Testis (tissue), 3 donors: Measurements from ENCODE around the gene AATK. TPM values are rescaled to one million over a fixed set of nuclear protein-coding genes. Genes with fewer than 3 reads are reported as not detected.

ENCODE experiments used
- DNase-seq: peaks from one replicate; pipeline ENCODE4 v3.0.0-alpha.2; 2019
- H3K27ac ChIP-seq, 2 donors: fragments of 200-600 bp; sonication (generic); one replicate each; pipeline ENCODE4 v1.5.1; 2019
- H3K27me3 ChIP-seq: fragments of 200-600 bp; sonication (generic); one replicate; pipeline ENCODE4 v1.5.1; 2019
- H3K36me3 ChIP-seq: fragments of 200-600 bp; sonication (generic); one replicate; pipeline ENCODE4 v1.5.1; 2017; ENCODE audit warnings: low read depth; ENCODE audit errors: missing control alignments
- H3K4me1 ChIP-seq: fragments of 200-600 bp; sonication (generic); one replicate; pipeline ENCODE4 v1.5.1; 2019
- H3K4me3 ChIP-seq, 2 donors: fragments of 200-600 bp; sonication (generic); one replicate each; pipeline ENCODE4 v1.5.1; 2017 to 2019
- H3K9me3 ChIP-seq: fragments of 200-600 bp; sonication (generic); one replicate; pipeline ENCODE4 v1.5.1; 2017
- POLR2A ChIP-seq: fragments of 450-650 bp; IDR thresholded peaks from one replicate; pipeline ENCODE4 v1.6.1; 2017; ENCODE audit warnings: antibody characterized with exemption, mild to moderate bottlenecking, moderate library complexity
- WGBS, 2 donors: methylation state at CpG; one replicate each; pipeline ENCODE4 v1.1.5; 2018; 5-methylcytosine and 5-hydroxymethylcytosine counted together
- intact Hi-C: fragments of 100-400 bp; cut with DNase I; formaldehyde crosslinking; loops from one replicate; pipeline ENCODE4 v1.15.1; 2023; ENCODE audit warnings: low total_unique reads
- polyA plus RNA-seq: library from polyadenylated mRNA; stranded (reverse); fragments of 350-450 nt; fragmentation: Illumina TruSeq; extraction: RNeasy Lipid Tissue Mini Kit (QIAGEN cat#74804); gene quantifications from one replicate; pipeline ENCODE4 v1.2.3, GENCODE V29; 2014; ENCODE audit warnings: low read depth, low replicate concordance; ENCODE audit not compliant: insufficient read depth
- total RNA-seq, 2 donors: library from RNA; depleted of rRNA; stranded (reverse); fragments of >200 nt; gene quantifications; one replicate each; pipeline ENCODE4 v1.2.3, GENCODE V29; 2016
- TF ChIP-seq, protein P1 (sequence below), 3 experiments: fragments of 450-650 bp in 2 of 3; fragments of 200-600 bp in 1 of 3; sonication (generic) in 1 of 3; IDR thresholded peaks; one replicate each; pipeline ENCODE4 v1.5.1; 2016 to 2019; ENCODE audit warnings: antibody characterized with exemption in 3 of 3, mild to moderate bottlenecking in 2 of 3, moderate library complexity in 1 of 3

AATK gene
- total and polyA plus RNA-seq, 3 donors from 2014 or later = 3.5 to 5.6 (median 3.8) TPM

- no peaks in the 10 kb centered on the region for H3K9me3 ChIP-seq
- H3K27me3 ChIP-seq = no peaks in the 10 kb centered on the region
- no peak for DNase-seq
- no peak overlapping the region for H3K4me3 ChIP-seq
- intact Hi-C loops = no loop called here
- TF ChIP-seq, protein P1, sequence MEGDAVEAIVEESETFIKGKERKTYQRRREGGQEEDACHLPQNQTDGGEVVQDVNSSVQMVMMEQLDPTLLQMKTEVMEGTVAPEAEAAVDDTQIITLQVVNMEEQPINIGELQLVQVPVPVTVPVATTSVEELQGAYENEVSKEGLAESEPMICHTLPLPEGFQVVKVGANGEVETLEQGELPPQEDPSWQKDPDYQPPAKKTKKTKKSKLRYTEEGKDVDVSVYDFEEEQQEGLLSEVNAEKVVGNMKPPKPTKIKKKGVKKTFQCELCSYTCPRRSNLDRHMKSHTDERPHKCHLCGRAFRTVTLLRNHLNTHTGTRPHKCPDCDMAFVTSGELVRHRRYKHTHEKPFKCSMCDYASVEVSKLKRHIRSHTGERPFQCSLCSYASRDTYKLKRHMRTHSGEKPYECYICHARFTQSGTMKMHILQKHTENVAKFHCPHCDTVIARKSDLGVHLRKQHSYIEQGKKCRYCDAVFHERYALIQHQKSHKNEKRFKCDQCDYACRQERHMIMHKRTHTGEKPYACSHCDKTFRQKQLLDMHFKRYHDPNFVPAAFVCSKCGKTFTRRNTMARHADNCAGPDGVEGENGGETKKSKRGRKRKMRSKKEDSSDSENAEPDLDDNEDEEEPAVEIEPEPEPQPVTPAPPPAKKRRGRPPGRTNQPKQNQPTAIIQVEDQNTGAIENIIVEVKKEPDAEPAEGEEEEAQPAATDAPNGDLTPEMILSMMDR (IDR thresholded peaks at IDR 0.05) = no peak
- no peak for TF ChIP-seq POLR2A
- no peaks in the 10 kb centered on the region for H3K4me1 ChIP-seq
- H3K36me3 ChIP-seq = no peaks in the 10 kb centered on the region
- H3K27ac ChIP-seq = no peak overlapping the region
- 86 to 88% methylated on average over 11 to 14 of the region's 14 CpGs for WGBS, 2 donors
Observed at GRCh38 chr17:81125573-81126081, 40.4 kb downstream of the AATK start.

DNA sequence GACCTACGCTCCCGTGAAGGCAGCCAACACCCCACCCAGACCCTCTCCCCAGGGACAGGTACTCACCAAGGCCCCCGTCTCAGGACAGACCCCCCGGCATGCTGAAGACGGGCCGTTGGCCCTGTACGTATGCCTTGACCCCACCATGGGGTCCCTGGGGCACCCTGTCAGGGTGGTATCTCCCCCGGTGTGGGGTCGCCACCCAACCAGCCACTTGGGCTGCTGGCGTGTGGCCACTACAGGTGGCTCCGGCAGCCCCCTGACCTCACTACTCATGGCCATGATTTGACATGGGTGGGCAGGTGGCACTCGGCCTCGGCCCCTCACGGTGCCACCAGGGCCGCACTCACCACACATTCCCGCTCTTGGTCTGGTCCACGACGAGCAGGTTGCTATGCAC, 41.6 kb downstream of the AATK start:
- TF ChIP-seq POLR2A = no peak
- TF ChIP-seq, protein P1 (IDR thresholded peaks at IDR 0.05) = no peak
- Histone ChIP-seq H3K4me1 (no peaks in the 10 kb centered on the region), H3K27me3 (no peaks in the 10 kb centered on the region), H3K9me3 (no peaks in the 10 kb centered on the region), H3K27ac (no peak overlapping the region), H3K4me3 (no peak overlapping the region), H3K36me3 (no peaks in the 10 kb centered on the region)
- 93% methylated on average over 18 of the region's 18 CpGs; no CpG with 5 or more reads in 1 of the 2 donors for WGBS, 2 donors
- intact Hi-C loops = no loop called here
- DNase-seq = no peak

DNA sequence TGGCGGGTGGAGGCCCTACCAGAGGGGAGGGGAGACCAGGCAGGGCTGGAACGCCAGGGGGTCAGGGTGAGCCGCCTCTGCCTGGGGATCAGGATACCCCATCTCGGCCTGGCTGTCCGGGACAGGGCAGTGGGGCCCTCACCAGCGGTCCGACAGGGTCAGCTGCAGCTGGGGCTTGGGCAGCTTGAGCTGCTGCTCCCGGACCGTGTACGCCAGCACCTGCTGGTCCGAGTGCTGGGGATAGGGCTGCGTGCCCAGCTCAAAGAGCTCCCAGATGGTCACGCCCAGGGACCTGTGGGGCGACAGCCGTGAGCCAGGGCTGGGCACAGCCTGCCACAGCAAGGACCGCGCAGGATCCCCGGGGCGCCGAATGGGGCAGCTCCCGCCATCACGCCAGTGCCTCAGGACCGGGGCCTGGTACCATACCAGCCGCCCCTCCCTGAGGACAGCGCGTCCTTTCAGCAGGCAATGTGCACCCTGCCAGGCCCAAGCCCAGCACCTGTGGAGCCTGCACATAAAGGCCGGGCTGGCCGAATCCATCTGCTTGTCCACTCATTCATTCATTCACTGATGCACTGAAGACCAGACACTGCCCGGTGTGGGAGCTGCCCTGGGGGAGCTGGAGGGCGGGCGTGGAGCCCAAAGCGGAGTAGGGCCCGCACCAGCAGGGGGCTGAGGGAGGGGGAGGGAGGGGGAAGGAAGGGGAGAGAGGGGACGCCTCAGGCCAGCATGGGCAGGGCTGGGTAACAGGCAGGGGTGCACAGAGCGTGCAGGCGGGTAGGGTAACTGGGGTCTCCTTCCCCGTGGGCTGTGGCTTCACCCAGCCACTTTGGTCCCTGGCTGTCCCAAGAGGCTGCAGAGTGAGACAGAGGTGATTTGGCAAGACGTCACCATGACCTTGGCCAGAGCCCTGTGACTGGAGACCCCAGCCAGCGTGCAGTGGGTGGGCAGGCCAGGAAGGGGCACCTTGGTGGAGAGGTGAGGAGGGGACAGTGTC, 42.7 kb downstream of the AATK start:
- Histone ChIP-seq H3K4me1 (no peaks in the 10 kb centered on the region), H3K36me3 (no peaks in the 10 kb centered on the region), H3K27me3 (no peaks in the 10 kb centered on the region), H3K4me3 (no peak overlapping the region), H3K27ac (no peak overlapping the region), H3K9me3 (no peaks in the 10 kb centered on the region)
- 79 to 87% methylated on average over 18 to 39 of the region's 39 CpGs for WGBS, 2 donors
- TF ChIP-seq POLR2A = no peak
- TF ChIP-seq, protein P1 (IDR thresholded peaks at IDR 0.05) = no peak
- intact Hi-C loops = no loop called here
- DNase-seq = no peak

- Histone ChIP-seq H3K9me3 (no peaks in the 10 kb centered on the region), H3K36me3 (no peaks in the 10 kb centered on the region), H3K4me1 (no peaks in the 10 kb centered on the region), H3K27me3 (no peaks in the 10 kb centered on the region), H3K27ac (no peak overlapping the region), H3K4me3 (peak overlapping the region in 1 of 2 donors; percentile 20)
- 50% methylated on average over 109 of the region's 109 CpGs; no CpG with 5 or more reads in 1 of the 2 donors for WGBS, 2 donors
- intact Hi-C loops = no loop called here
- TF ChIP-seq, protein P1 (IDR thresholded peaks at IDR 0.05) = no peak
- TF ChIP-seq POLR2A = no peak
- no peak for DNase-seq
Observed at GRCh38 chr17:81121841-81122733, 43.9 kb downstream of the AATK start.
